Measurements from ENCODE around the gene GET4. TPM values are rescaled to one million over a fixed set of nuclear protein-coding genes. Genes with fewer than 3 reads are reported as not detected.
A peak's percentile ranks its signal among the peaks of the same experiment; 100 is the strongest.

The GET4 gene
- total and polyA plus RNA-seq, 2 of the 8 experiments (the other 6 are each of a cell fraction or from before 2014, with no cell fraction given), result 56.7 to 74.1 TPM

DNA sequence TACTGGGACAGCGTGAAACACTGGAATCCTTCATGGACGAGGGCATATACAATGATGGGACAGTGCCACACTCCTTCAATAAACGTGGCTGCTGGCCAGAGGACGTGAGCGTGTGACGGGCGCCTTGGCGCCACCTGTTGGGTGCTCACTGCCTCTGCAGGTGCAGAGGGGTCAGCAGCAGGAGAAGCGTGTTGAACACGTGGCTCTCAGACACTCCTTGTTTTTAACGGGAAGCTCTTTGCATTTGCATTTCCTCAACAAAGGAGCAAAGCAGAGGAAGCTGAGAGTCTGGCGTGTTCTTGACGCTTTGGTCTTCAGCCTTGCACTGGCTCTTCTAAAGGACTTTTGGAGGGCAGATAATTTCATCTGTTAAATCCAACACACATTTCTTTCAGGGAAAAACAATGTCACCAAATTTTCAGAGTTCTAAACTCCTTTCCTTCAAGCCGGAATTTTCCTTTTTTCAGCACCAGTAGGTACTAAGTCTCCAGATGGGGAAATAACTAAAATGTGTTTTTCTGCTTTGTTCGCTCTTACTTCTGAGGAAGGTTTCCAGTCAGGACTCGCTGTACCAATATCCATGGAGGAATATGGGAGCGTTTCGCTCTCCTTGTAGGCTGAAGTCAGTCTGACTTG is 2.9 kb upstream of the GET4 start (continued):
- TF ChIP-seq RBBP5 (IDR thresholded peaks at IDR 0.05; ENCODE audit: borderline replicate concordance, low read depth, low read length), result no peak
- TF ChIP-seq CREB1 (IDR thresholded peaks at IDR 0.05), result peak; percentile 62
- TF ChIP-seq, protein P1, sequence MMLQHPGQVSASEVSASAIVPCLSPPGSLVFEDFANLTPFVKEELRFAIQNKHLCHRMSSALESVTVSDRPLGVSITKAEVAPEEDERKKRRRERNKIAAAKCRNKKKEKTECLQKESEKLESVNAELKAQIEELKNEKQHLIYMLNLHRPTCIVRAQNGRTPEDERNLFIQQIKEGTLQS (IDR thresholded peaks at IDR 0.05; ENCODE audit: insufficient read depth, low read depth, low read length), result 0 out of 2 replicates have a peak, but pooled peaks have one; percentile 45
- peak; percentile 72 to 93; a peak in 3 of 4 replicates for TF ChIP-seq SIN3A (conservative IDR thresholded peaks at IDR 0.05 in 1 of 2, IDR thresholded peaks at IDR 0.05 in 1 of 2; ENCODE audit: low read depth in 1 of 2, low read length in 2 of 2)
- peak; percentile 51; the same call in 1 of the 2 replicates for TF ChIP-seq POLR2AphosphoS5 (IDR thresholded peaks at IDR 0.05; ENCODE audit: low read depth, low read length)
- no peak for TF ChIP-seq HDAC6 (IDR thresholded peaks at IDR 0.05; ENCODE audit: low read depth, low read length)
- 0 out of 2 replicates have a peak, but pooled peaks have one; percentile 43 for TF ChIP-seq SP4 (IDR thresholded peaks at IDR 0.05; ENCODE audit: low read length)
- TF ChIP-seq, protein P2, sequence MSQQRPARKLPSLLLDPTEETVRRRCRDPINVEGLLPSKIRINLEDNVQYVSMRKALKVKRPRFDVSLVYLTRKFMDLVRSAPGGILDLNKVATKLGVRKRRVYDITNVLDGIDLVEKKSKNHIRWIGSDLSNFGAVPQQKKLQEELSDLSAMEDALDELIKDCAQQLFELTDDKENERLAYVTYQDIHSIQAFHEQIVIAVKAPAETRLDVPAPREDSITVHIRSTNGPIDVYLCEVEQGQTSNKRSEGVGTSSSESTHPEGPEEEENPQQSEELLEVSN (IDR thresholded peaks at IDR 0.05), result peak; percentile 98
- TF ChIP-seq, protein P3, sequence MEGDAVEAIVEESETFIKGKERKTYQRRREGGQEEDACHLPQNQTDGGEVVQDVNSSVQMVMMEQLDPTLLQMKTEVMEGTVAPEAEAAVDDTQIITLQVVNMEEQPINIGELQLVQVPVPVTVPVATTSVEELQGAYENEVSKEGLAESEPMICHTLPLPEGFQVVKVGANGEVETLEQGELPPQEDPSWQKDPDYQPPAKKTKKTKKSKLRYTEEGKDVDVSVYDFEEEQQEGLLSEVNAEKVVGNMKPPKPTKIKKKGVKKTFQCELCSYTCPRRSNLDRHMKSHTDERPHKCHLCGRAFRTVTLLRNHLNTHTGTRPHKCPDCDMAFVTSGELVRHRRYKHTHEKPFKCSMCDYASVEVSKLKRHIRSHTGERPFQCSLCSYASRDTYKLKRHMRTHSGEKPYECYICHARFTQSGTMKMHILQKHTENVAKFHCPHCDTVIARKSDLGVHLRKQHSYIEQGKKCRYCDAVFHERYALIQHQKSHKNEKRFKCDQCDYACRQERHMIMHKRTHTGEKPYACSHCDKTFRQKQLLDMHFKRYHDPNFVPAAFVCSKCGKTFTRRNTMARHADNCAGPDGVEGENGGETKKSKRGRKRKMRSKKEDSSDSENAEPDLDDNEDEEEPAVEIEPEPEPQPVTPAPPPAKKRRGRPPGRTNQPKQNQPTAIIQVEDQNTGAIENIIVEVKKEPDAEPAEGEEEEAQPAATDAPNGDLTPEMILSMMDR (IDR thresholded peaks at IDR 0.05; ENCODE audit: control extremely low read depth in 1 of 3, insufficient read depth in 1 of 3, low read depth in 1 of 3, low read length in 3 of 3), result peak; percentile 85 to 100 (median 99)
- peak; percentile 63 for TF ChIP-seq EGR1 (IDR thresholded peaks at IDR 0.05; ENCODE audit: borderline replicate concordance, low read depth, low read length)
- peak; percentile 26; the same call in 1 of the 2 replicates for TF ChIP-seq YY1 (IDR thresholded peaks at IDR 0.05; ENCODE audit: low read depth, low read length)
- peak; percentile 79; the same call in 1 of the 2 replicates for TF ChIP-seq TCF12 (IDR thresholded peaks at IDR 0.05; ENCODE audit: low read depth, low read length)
- TF ChIP-seq, protein P4, sequence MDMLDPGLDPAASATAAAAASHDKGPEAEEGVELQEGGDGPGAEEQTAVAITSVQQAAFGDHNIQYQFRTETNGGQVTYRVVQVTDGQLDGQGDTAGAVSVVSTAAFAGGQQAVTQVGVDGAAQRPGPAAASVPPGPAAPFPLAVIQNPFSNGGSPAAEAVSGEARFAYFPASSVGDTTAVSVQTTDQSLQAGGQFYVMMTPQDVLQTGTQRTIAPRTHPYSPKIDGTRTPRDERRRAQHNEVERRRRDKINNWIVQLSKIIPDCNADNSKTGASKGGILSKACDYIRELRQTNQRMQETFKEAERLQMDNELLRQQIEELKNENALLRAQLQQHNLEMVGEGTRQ (IDR thresholded peaks at IDR 0.05; ENCODE audit: low read length), result peak; percentile 79
- peak; percentile 53; the same call in 1 of the 2 replicates for TF ChIP-seq TAF1 (IDR thresholded peaks at IDR 0.05; ENCODE audit: low read depth, low read length)

All from H1 (cell line).